ENCODE measurements around the gene GLDN. TPM values are rescaled to one million over a fixed set of nuclear protein-coding genes. Genes with fewer than 3 reads are reported as not detected.

The GLDN gene
- total RNA-seq, 1 experiment from 2014 or later, result 0.82 TPM

- Histone ChIP-seq H3K27me3 (replicated peaks; ENCODE audit: control insufficient read depth, insufficient read depth, low read length) (no peaks in the 10 kb centered on the region), H3K4me3 (ENCODE audit: low read depth, low read length) (no peak overlapping the region), H3K4me1 (no peaks in the 10 kb centered on the region), H3K36me3 (ENCODE audit: control insufficient read depth, insufficient read depth, low read length) (no peaks in the 10 kb centered on the region), H3K9me3 (no peaks in the 10 kb centered on the region)
- Mint-ChIP-seq H3K4me1 (ENCODE audit: low read depth, unreplicated experiment) (no peaks in the 10 kb centered on the region), H3K9me3 (ENCODE audit: unreplicated experiment) (no peaks in the 10 kb centered on the region), H3K27me3 (ENCODE audit: insufficient read depth, unreplicated experiment) (no peaks in the 10 kb centered on the region), H3K4me3 (ENCODE audit: unreplicated experiment) (no peak overlapping the region), H3K36me3 (ENCODE audit: insufficient read depth, unreplicated experiment) (no peaks in the 10 kb centered on the region), H3K27ac (ENCODE audit: unreplicated experiment) (no peak overlapping the region)
- no peak for DNase-seq
- TF ChIP-seq, protein P1, sequence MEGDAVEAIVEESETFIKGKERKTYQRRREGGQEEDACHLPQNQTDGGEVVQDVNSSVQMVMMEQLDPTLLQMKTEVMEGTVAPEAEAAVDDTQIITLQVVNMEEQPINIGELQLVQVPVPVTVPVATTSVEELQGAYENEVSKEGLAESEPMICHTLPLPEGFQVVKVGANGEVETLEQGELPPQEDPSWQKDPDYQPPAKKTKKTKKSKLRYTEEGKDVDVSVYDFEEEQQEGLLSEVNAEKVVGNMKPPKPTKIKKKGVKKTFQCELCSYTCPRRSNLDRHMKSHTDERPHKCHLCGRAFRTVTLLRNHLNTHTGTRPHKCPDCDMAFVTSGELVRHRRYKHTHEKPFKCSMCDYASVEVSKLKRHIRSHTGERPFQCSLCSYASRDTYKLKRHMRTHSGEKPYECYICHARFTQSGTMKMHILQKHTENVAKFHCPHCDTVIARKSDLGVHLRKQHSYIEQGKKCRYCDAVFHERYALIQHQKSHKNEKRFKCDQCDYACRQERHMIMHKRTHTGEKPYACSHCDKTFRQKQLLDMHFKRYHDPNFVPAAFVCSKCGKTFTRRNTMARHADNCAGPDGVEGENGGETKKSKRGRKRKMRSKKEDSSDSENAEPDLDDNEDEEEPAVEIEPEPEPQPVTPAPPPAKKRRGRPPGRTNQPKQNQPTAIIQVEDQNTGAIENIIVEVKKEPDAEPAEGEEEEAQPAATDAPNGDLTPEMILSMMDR (IDR thresholded peaks at IDR 0.05; ENCODE audit: insufficient read depth in 1 of 2, low read depth in 1 of 2, low read length in 1 of 2, severe bottlenecking in 1 of 2, unreplicated experiment in 1 of 2), result no peak
- intact Hi-C loops (cut with micrococcal nuclease; ENCODE audit: unreplicated experiment), result no loop called here
- no TSS peak for BruUV-seq (replicated peaks)
- ChIA-PET CTCF (no interaction called here), POLR2A (no interaction called here)
Measured at GRCh38 chr15:51302480-51302879, 39.0 kb upstream of the GLDN start.

DNA sequence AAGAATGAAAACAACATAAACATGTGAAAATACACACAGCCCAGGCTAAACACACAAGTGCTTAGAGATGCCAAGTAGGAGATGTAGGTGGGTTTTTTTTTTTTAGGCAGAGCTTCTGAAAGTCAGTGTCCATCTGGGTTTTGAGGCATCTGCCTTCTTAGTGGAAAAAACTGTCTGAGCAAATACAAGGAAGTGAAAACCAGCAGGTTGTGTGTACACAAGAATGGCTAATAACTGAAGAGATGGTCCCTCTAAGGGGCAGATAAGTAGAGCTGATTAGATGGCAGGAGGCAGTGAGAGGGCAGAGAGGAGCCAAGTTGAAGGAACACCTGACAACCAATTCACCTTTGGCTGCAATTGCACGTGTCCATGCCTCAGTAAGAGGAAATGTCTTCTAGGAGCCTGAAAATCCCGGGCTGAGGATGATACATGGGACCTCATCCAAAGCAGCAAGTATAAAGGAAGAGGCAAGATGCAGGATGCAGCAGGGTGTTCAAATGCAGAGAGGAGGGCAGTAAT is 37.9 kb upstream of the GLDN start:
- POLR2A ChIA-PET, result no interaction called here
- BruUV-seq (replicated peaks), result no TSS peak
- Mint-ChIP-seq H3K4me3 (ENCODE audit: unreplicated experiment) (no peak overlapping the region), H3K27ac (ENCODE audit: unreplicated experiment) (no peak overlapping the region), H3K4me1 (ENCODE audit: low read depth, unreplicated experiment) (no peaks in the 10 kb centered on the region), H3K27me3 (ENCODE audit: insufficient read depth, unreplicated experiment) (no peaks in the 10 kb centered on the region), H3K36me3 (ENCODE audit: insufficient read depth, unreplicated experiment) (no peaks in the 10 kb centered on the region), H3K9me3 (ENCODE audit: unreplicated experiment) (no peaks in the 10 kb centered on the region)
- H3K36me3 ChIP-seq (ENCODE audit: control insufficient read depth, insufficient read depth, low read length), result no peaks in the 10 kb centered on the region
- TF ChIP-seq, protein P1 (IDR thresholded peaks at IDR 0.05; ENCODE audit: insufficient read depth in 1 of 2, low read depth in 1 of 2, low read length in 1 of 2, severe bottlenecking in 1 of 2, unreplicated experiment in 1 of 2), result no peak
- DNase-seq, result no peak
- H3K27me3 ChIP-seq (replicated peaks; ENCODE audit: control insufficient read depth, insufficient read depth, low read length), result no peaks in the 10 kb centered on the region
- H3K4me3 ChIP-seq (ENCODE audit: low read depth, low read length), result no peak overlapping the region
- CTCF ChIA-PET, result no interaction called here
- H3K9me3 ChIP-seq, result no peaks in the 10 kb centered on the region
- H3K4me1 ChIP-seq, result no peaks in the 10 kb centered on the region
- intact Hi-C loops (cut with micrococcal nuclease; ENCODE audit: unreplicated experiment), result no loop called here

DNA sequence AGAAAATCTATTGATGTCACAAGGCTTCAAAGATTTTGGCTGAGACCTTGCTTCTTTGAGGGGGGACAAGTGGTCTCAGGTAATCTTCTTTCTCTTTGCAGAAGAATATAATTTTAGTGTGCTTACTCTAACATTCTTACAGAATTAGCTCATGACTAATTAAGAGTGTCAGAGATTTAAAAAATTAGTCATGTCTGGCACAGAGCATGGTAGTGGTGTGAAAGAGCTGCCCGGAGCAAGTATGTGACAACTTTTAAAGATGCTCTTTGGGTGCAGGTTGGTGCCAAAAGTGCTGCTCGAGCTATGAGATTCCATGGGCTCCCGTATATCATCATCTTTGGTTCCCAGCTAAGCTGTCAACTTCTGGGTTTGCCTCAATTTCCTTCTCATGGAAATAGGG is 34.1 kb upstream of the GLDN start:
- Mint-ChIP-seq H3K4me1 (ENCODE audit: low read depth, unreplicated experiment) (no peaks in the 10 kb centered on the region), H3K27ac (ENCODE audit: unreplicated experiment) (no peak overlapping the region), H3K9me3 (ENCODE audit: unreplicated experiment) (no peaks in the 10 kb centered on the region), H3K4me3 (ENCODE audit: unreplicated experiment) (no peak overlapping the region), H3K27me3 (ENCODE audit: insufficient read depth, unreplicated experiment) (no peaks in the 10 kb centered on the region), H3K36me3 (ENCODE audit: insufficient read depth, unreplicated experiment) (no peaks in the 10 kb centered on the region)
- Histone ChIP-seq H3K9me3 (no peaks in the 10 kb centered on the region), H3K36me3 (ENCODE audit: control insufficient read depth, insufficient read depth, low read length) (no peaks in the 10 kb centered on the region), H3K4me3 (ENCODE audit: low read depth, low read length) (no peak overlapping the region), H3K4me1 (peaks cover 8% of the 10 kb centered on the region; the same call in 1 of the 2 replicates), H3K27me3 (replicated peaks; ENCODE audit: control insufficient read depth, insufficient read depth, low read length) (no peaks in the 10 kb centered on the region)
- POLR2A ChIA-PET, result no interaction called here
- BruUV-seq (replicated peaks), result no TSS peak
- no peak for DNase-seq
- TF ChIP-seq, protein P1 (IDR thresholded peaks at IDR 0.05; ENCODE audit: insufficient read depth in 1 of 2, low read depth in 1 of 2, low read length in 1 of 2, severe bottlenecking in 1 of 2, unreplicated experiment in 1 of 2), result no peak
- CTCF ChIA-PET, result interaction anchor here (0.6 kb wide), 1 partner anchor 142 kb away, joined by 5 read pairs; no protein-coding TSS in a partner anchor
- intact Hi-C loops (cut with micrococcal nuclease; ENCODE audit: unreplicated experiment), result no loop called here
